GM12874 (cell line): Measurements from ENCODE around the gene CRYBB3.

Experiments
- TF ChIP-seq, protein P1 (sequence below): IDR thresholded peaks from 2 replicates; pipeline ENCODE4 v1.5.1; 2011; ENCODE audit warnings: low read depth, mild to moderate bottlenecking, control low read depth, low read length, moderate library complexity; ENCODE audit not compliant: insufficient read depth

The CRYBB3 gene

DNA sequence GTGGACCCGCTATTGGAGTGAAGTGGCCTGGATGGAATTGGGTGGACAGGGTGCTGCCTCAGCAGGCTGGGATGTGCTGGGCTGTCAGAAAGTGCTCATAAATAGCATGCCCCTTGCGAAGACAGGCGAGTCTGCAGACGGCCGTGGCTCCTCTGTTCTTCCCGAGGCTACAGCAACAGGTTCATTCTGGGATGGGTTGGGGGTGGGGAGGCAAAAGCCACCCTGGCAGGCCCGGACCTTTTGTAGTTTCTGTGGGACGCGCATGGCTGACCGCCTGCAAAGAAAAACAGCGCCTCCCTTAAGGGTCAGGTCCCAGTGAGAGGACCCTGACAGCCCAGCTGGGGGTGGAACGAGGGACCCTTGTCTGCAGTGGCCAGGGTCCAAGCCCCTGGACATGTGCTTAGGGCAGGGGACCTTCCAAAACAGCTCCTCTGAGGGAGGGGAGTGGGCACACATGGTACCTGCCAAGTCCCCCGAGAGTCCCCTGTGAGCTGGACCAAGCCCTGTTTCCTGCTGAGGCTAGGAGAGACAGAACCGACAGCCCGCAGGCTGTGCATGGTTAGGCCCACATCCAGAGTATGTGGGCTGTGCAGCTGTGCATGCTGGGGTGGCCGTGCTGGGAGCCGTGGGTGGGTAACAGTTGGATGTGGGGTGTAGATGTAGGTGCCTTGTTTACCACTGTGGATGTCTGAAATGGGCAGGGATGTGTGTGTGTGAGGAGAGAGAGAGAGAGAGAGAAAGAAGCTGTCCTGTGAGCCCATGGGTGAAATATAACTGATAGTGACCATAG is at the start of gene CRYBB3:
Gene CRYBB3 (plus strand): TSS at position 128 of the 790 bp plus-strand sequence. CDS start 1,539 bp downstream, outside the sequence.
- TF ChIP-seq, protein P1, sequence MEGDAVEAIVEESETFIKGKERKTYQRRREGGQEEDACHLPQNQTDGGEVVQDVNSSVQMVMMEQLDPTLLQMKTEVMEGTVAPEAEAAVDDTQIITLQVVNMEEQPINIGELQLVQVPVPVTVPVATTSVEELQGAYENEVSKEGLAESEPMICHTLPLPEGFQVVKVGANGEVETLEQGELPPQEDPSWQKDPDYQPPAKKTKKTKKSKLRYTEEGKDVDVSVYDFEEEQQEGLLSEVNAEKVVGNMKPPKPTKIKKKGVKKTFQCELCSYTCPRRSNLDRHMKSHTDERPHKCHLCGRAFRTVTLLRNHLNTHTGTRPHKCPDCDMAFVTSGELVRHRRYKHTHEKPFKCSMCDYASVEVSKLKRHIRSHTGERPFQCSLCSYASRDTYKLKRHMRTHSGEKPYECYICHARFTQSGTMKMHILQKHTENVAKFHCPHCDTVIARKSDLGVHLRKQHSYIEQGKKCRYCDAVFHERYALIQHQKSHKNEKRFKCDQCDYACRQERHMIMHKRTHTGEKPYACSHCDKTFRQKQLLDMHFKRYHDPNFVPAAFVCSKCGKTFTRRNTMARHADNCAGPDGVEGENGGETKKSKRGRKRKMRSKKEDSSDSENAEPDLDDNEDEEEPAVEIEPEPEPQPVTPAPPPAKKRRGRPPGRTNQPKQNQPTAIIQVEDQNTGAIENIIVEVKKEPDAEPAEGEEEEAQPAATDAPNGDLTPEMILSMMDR, result no peak

DNA sequence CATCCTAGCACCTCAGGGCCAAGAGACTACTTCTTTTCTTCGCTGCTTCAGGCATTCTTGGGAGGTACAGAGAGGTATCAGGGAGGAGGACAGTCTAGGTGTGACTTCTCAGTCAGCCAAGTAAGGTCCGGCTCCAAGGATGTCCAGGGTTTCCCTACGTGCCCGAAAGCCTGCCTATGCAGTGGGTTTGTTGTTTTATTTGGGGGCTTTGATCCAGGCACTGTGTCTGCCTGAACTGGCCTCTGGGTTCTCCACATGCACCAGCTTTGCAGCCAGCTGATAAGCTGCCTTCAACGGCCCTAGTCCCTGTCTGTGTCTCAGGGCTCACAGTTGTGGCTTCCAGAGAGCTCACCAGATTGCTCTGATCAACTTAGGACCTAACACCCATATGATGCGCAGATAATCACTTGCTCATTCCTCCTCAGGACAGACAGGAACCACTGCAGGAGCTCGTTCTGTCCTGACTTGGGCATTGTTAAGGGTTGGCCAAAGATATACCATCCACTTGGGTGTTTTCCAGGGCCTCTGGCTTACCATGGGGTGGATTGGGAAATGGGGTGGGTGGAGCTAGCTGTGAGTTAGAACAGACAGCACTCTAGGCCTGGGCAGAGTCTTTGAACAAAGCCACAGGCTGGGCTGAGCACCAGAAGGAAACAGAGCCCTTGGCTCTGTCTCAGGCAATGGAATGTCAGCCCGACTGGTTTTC is 45.5 kb upstream of the CRYBB3 start:
- TF ChIP-seq, protein P1, result no peak

- TF ChIP-seq, protein P1, result no peak
Observed at GRCh38 chr22:25154667-25154999, 45.0 kb upstream of the CRYBB3 start.

GRCh38 chr22:25156736-25157135 is 42.9 kb upstream of the CRYBB3 start:
- TF ChIP-seq, protein P1, result no peak

DNA sequence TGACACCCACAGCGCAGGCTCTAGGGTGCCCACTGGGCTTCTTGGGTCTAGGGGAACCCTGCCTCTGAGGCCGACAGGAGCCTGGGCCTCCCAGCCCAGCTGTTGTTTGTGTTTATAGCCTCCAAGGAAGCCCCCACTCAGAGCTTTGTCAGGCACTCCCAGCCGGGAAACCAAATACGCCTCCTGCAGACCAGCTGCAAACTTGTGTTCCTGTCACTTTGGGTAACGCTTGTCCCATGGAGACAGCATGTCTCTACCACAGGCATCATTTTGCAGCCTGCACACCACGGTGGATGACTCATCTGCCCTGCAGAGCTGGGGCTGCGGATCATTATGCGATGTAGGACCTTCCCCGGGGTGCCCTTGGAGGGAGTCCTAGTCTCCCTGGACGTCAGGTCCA is 40.6 kb upstream of the CRYBB3 start:
- TF ChIP-seq, protein P1, result no peak

DNA sequence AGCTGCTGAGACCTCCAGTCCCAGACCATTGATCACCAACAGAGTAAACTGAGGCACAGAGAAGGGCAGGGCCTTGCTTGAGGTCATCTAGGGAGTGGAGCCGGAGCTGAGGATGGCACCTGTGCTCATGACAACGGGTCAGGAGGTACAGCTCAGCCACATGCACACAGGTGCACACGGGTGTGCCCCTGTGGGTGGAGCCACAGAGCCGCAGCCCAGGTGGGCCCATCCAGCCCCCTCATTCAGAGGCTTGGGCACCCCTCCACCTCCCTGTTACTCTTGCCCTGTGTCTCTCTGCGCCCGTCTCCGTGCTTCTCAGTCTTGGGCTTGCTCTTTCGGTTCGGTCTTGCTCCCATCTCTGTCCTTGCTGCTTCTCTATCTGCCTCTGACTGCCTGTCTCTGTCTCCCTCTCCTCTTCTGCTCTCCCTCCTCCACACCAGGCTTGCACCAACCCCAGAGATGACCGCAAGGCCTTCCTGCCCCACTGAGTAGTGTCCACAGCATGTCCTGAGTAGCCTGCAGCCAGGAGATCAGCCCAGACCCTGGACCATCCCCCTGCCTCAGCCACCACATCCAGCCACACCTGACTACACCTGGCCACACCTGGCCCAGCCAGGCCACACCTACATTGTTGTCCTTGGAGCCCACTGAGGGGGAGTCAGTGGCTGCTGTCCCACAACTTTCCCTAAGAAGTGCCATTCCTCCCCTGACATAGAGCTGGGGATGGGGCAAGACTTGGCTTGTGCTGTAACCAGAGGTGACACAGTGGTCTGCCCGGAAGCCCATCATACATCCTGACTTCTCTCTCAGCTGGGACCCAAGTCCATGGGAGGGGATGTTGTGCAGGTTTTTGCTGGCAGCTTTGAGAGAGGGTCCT is 39.3 kb upstream of the CRYBB3 start:
- TF ChIP-seq, protein P1, result no peak
